Measurements from ENCODE around the gene KARS1. TPM values are rescaled to one million over a fixed set of nuclear protein-coding genes. Genes with fewer than 3 reads are reported as not detected.

The KARS1 gene
- total RNA-seq, 1 experiment from 2014 or later: 148 TPM

DNA sequence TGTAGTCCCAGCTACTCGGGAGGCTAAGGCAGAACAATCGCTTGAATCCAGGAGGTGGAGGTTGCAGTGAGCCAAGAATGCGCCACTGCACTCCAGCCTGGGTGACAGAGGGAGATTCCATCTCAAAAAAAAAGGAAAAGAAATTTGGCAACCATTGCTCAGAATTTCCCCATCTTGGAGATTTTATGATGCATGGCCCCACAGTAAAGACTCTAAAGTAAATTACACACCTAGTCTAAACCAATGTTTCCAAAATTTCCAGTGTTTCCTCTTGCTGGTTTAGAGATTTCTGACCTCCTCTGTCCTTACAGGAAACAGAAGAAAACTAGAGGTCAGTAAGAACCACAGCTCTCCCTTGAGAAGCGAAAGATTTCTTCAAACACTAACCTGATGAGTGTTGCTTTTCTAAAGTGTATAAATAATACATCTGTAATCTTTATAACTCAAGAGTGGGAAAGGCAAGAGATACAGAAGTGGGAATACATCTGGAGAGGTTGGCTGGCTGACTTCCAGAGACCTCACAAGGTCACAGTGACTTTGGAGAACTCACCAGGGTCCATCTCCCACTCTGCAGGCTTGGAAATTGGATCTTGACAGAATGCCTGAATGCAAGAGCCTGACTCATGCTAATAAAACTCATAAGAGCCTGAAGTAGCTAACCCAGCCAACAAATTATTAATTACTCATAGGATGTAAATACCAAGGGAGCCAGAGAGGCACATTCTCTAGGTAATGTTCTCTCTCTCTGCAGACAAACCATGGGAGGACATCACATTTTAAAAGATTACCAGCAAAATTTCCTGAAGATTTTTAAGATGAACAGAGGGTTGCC, 33.2 kb downstream of the KARS1 start:
- BruUV-seq (replicated peaks): no TSS peak
- no peaks in the 10 kb centered on the region for H3K79me2 ChIP-seq (ENCODE audit: low read length)
- H3K4me1 ChIP-seq (ENCODE audit: insufficient read depth, low read length): peaks cover 31% of the 10 kb centered on the region
- TF ChIP-seq EZH2phosphoT487 (IDR thresholded peaks at IDR 0.05; ENCODE audit: borderline replicate concordance, low read length) (no peak), EZH2 (IDR thresholded peaks at IDR 0.05; ENCODE audit: low read length, unreplicated experiment) (no peak), CTCF (conservative IDR thresholded peaks at IDR 0.05; ENCODE audit: low read depth, low read length) (no peak)
- H3K9me2 ChIP-seq (replicated peaks; ENCODE audit: low read length): no peaks in the 10 kb centered on the region
- intact Hi-C loops (cut with micrococcal nuclease): no loop called here
- H3K9ac ChIP-seq (ENCODE audit: low read length): no peak overlapping the region
- no peak overlapping the region for H2AFZ ChIP-seq (ENCODE audit: low read length)
- H3K4me3 ChIP-seq (ENCODE audit: low read length): no peak overlapping the region
- no peaks in the 10 kb centered on the region for H3K27me3 ChIP-seq (ENCODE audit: low read length)
- H4K20me1 ChIP-seq (ENCODE audit: low read length): no peaks in the 10 kb centered on the region
- ATAC-seq (peak; percentile 89), DNase-seq (peak; percentile 84)
- CTCF ChIA-PET: no interaction called here
- H3F3A ChIP-seq (ENCODE audit: low read length, unreplicated experiment): no peaks in the 10 kb centered on the region
- no peaks in the 10 kb centered on the region for H3K9me3 ChIP-seq (ENCODE audit: low read length)
- peaks cover 3% of the 10 kb centered on the region; the same call in 1 of the 2 replicates for H3K36me3 ChIP-seq (ENCODE audit: low read depth, low read length)
- POLR2A ChIA-PET (ENCODE audit: unreplicated experiment): interaction anchor here (0.6 kb wide), 1 partner anchor 97 kb away, joined by 6 read pairs; no protein-coding TSS in a partner anchor
- H3K4me2 ChIP-seq (ENCODE audit: low read length): peak overlapping the region; percentile 49; the same call in 1 of the 2 replicates
- H3K27ac ChIP-seq (ENCODE audit: low read length): peak overlapping the region; percentile 72

DNA sequence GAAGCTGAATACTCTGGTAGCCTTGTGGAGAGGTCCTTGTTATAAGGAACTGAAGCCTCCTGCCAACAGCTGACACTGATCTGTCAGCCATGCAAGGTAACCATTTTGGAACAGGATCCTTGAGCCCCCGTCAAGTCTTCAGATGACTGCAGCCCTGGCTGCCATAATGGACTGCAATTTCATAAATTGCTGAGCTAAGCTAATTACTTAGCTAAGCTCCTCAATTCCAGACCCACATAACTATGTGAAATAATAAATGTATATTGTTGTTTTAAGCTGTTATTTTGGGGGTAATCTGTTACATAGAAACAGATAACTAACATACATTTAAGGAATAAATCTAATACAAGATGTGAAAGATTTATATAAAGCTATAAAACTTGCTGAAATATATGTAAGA, 41.0 kb downstream of the KARS1 start:
- no peak for DNase-seq
- no peak overlapping the region for H2AFZ ChIP-seq (ENCODE audit: low read length)
- no peak for TF ChIP-seq CTCF (conservative IDR thresholded peaks at IDR 0.05; ENCODE audit: low read depth, low read length)
- H3K79me2 ChIP-seq (ENCODE audit: low read length): no peaks in the 10 kb centered on the region
- ATAC-seq: no peak
- H3F3A ChIP-seq (ENCODE audit: low read length, unreplicated experiment): no peaks in the 10 kb centered on the region
- no peaks in the 10 kb centered on the region for H3K27me3 ChIP-seq (ENCODE audit: low read length)
- CTCF ChIA-PET: no interaction called here
- no peak overlapping the region for H3K4me2 ChIP-seq (ENCODE audit: low read length)
- H3K4me1 ChIP-seq (ENCODE audit: insufficient read depth, low read length): no peaks in the 10 kb centered on the region
- POLR2A ChIA-PET (ENCODE audit: unreplicated experiment): no interaction called here
- H3K36me3 ChIP-seq (ENCODE audit: low read depth, low read length): peaks cover 32% of the 10 kb centered on the region
- H3K9ac ChIP-seq (ENCODE audit: low read length): no peak overlapping the region
- no peak overlapping the region for H3K4me3 ChIP-seq (ENCODE audit: low read length)
- H4K20me1 ChIP-seq (ENCODE audit: low read length): no peaks in the 10 kb centered on the region
- intact Hi-C loops (cut with micrococcal nuclease): no loop called here
- no peaks in the 10 kb centered on the region for H3K9me2 ChIP-seq (replicated peaks; ENCODE audit: low read length)
- no peak overlapping the region for H3K27ac ChIP-seq (ENCODE audit: low read length)
- BruUV-seq (replicated peaks): no TSS peak
- H3K9me3 ChIP-seq (ENCODE audit: low read length): no peaks in the 10 kb centered on the region

DNA sequence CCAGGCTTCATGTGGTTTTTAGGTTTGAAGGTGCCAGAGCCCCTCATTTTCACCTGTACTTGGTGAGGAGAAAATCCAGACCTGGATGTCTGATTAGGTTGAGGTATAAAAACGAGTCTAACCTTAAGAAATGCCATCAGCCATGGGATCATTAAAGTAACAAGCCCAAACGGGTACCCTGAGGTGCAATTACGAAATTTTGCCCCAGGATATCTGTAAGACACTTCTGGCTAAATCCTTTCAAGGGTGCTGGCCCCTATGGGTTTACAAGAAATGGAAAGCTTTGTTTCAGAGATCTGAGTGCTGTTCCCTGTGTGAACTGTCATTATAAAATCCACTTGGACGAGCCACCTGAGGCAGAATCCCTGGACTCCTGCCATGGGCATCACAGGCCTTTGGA, 44.2 kb downstream of the KARS1 start:
- intact Hi-C loops (cut with micrococcal nuclease): no loop called here

More for the DNA sequence above, 44.2 kb downstream of the KARS1 start:
- H3F3A ChIP-seq (ENCODE audit: low read length, unreplicated experiment): no peaks in the 10 kb centered on the region
- TF ChIP-seq EZH2phosphoT487 (IDR thresholded peaks at IDR 0.05; ENCODE audit: borderline replicate concordance, low read length): no peak
- no peak for TF ChIP-seq CTCF (conservative IDR thresholded peaks at IDR 0.05; ENCODE audit: low read depth, low read length)
- TF ChIP-seq EZH2 (IDR thresholded peaks at IDR 0.05; ENCODE audit: low read length, unreplicated experiment): no peak
- no peak overlapping the region for H3K4me2 ChIP-seq (ENCODE audit: low read length)
- H3K9ac ChIP-seq (ENCODE audit: low read length): no peak overlapping the region
- POLR2A ChIA-PET (ENCODE audit: unreplicated experiment): no interaction called here
- no peaks in the 10 kb centered on the region for H3K79me2 ChIP-seq (ENCODE audit: low read length)
- no peaks in the 10 kb centered on the region for H3K27me3 ChIP-seq (ENCODE audit: low read length)
- no TSS peak for BruUV-seq (replicated peaks)
- no peak for DNase-seq
- H3K27ac ChIP-seq (ENCODE audit: low read length): no peak overlapping the region
- H4K20me1 ChIP-seq (ENCODE audit: low read length): no peaks in the 10 kb centered on the region
- H3K9me3 ChIP-seq (ENCODE audit: low read length): no peaks in the 10 kb centered on the region
- no peaks in the 10 kb centered on the region for H3K4me1 ChIP-seq (ENCODE audit: insufficient read depth, low read length)
- H3K36me3 ChIP-seq (ENCODE audit: low read depth, low read length): peaks cover 32% of the 10 kb centered on the region
- CTCF ChIA-PET: no interaction called here
- H3K9me2 ChIP-seq (replicated peaks; ENCODE audit: low read length): no peaks in the 10 kb centered on the region
- no peak for ATAC-seq
- no peak overlapping the region for H2AFZ ChIP-seq (ENCODE audit: low read length)
- H3K4me3 ChIP-seq (ENCODE audit: low read length): no peak overlapping the region
